Ovary (tissue), 9 donors: ENCODE data around the gene GPAM. TPM values are rescaled to one million over a fixed set of nuclear protein-coding genes. Genes with fewer than 3 reads are reported as not detected.

Experiments
- DNase-seq, 5 donors: peaks; one replicate each; pipeline ENCODE4 v3.0.0-alpha.2; 2019 to 2020
- H3K27ac ChIP-seq, 2 donors: fragments of 200-600 bp; one replicate each; pipeline versions ENCODE4 v1.5.1 to v1.8.0; 2019 to 2022
- H3K27me3 ChIP-seq: fragments of 200-600 bp; one replicate; pipeline ENCODE4 v1.8.0; 2022
- H3K36me3 ChIP-seq: fragments of 200-600 bp; sonication (generic); one replicate; pipeline ENCODE4 v1.5.1; 2019
- H3K4me1 ChIP-seq: one replicate; pipeline ENCODE4 v1.8.1; 2013; ENCODE audit warnings: mild to moderate bottlenecking, moderate library complexity; ENCODE audit not compliant: insufficient read depth
- H3K4me3 ChIP-seq: fragments of 200-600 bp; sonication (generic); one replicate; pipeline ENCODE4 v1.5.1; 2017
- H3K9me3 ChIP-seq, 2 donors: fragments of 200-600 bp in 1 of 2; sonication (generic) in 1 of 2; one replicate each; pipeline versions ENCODE4 v1.5.1 to v1.8.1; 2013 to 2019; ENCODE audit warnings: mild to moderate bottlenecking in 1 of 2, moderate library complexity in 1 of 2
- CTCF ChIP-seq, 3 donors: fragments of 450-650 bp in 2 of 3; fragments of 200-600 bp in 1 of 3; IDR thresholded peaks; one replicate each; pipeline versions ENCODE4 v1.5.1 to v1.8.0; 2016 to 2022; ENCODE audit warnings: antibody characterized with exemption in 3 of 3, mild to moderate bottlenecking in 1 of 3
- EP300 ChIP-seq: sonication (generic); formaldehyde crosslinking; IDR thresholded peaks from one replicate; pipeline ENCODE4 v1.6.1; 2017; ENCODE audit warnings: antibody characterized with exemption
- POLR2A ChIP-seq: fragments of 450-650 bp; IDR thresholded peaks from one replicate; pipeline ENCODE4 v1.6.1; 2017; ENCODE audit warnings: antibody characterized with exemption, mild to moderate bottlenecking, moderate library complexity
- WGBS, 3 donors: extraction: QIAGEN DNeasy Blood & Tissue Kit in 1 of 3; methylation state at CpG; one replicate each; pipeline versions ENCODE4 v1.1.5 to v1.1.7; 2013 to 2017; 5-methylcytosine and 5-hydroxymethylcytosine counted together
- intact Hi-C, 4 donors: fragments of 100-400 bp; cut with DNase I; formaldehyde crosslinking; loops; one replicate each; pipeline versions ENCODE4 v1.11.0 to v1.15.1; 2022 to 2023
- polyA plus RNA-seq, 2 donors: library from polyadenylated mRNA; stranded (reverse); fragments of 200-250 nt in 1 of 2; fragments of 350-450 nt in 1 of 2; fragmentation: Illumina TruSeq in 1 of 2; extraction: RNeasy Lipid Tissue Mini Kit (QIAGEN cat#74804) in 1 of 2; gene quantifications; one replicate each; pipeline ENCODE4 v1.2.3, GENCODE V29; 2013 to 2014
- total RNA-seq, 7 donors: library from RNA; depleted of rRNA in 2 of 7; stranded (reverse); fragments of >200 nt in 2 of 7; fragmentation: NEBNext Ultra II Directional in 3 of 7; extraction: Animal tissue kit (Norgen Biotek cat#: 25700) in 3 of 7; gene quantifications; one replicate each; pipeline versions ENCODE4 v1.1.0 to v1.2.4, GENCODE V29; 2016 to 2023
- donor health status: DM: no; HTN: no; CAD: no; lungs with moderate emphysema.
- donor health status: DM: no; HTN: no; CAD: no.
- donor health status: Bipolar disorder and iron deficiency.
- donor health status: DM: yes; HTN: yes; CAD: no.
- donor health status: DM: no; HTN: no; CAD: no.
- donor health status: DM: yes; HTN: yes; CAD: no.

The GPAM gene
- total and polyA plus RNA-seq, 9 donors, result 3.3 to 22.1 (median 8.7) TPM

GRCh38 chr10:112216966-112217365, 33.4 kb upstream of the GPAM start:
- no peaks in the 10 kb centered on the region for H3K27me3 ChIP-seq
- no peak overlapping the region for H3K4me3 ChIP-seq
- no peak for DNase-seq
- no peaks in the 10 kb centered on the region for H3K4me1 ChIP-seq
- WGBS, 3 donors, result 84 to 89% (median 85%) methylated on average over 5 of the region's 5 CpGs
- intact Hi-C loops, result no loop called here
- no peak overlapping the region for H3K27ac ChIP-seq
- TF ChIP-seq EP300 (no peak), POLR2A (no peak), CTCF (IDR thresholded peaks at IDR 0.05) (no peak)
- no peaks in the 10 kb centered on the region for H3K36me3 ChIP-seq
- no peaks in the 10 kb centered on the region for H3K9me3 ChIP-seq

GRCh38 chr10:112216151-112216550, 32.6 kb upstream of the GPAM start:
- DNase-seq, result no peak
- intact Hi-C loops, result no loop called here
- WGBS, 3 donors, result 73 to 85% (median 76%) methylated on average over 2 of the region's 2 CpGs
- no peak for TF ChIP-seq EP300
- no peak for TF ChIP-seq CTCF (IDR thresholded peaks at IDR 0.05)
- no peak for TF ChIP-seq POLR2A
- Histone ChIP-seq H3K4me3 (no peak overlapping the region), H3K27me3 (no peaks in the 10 kb centered on the region), H3K36me3 (no peaks in the 10 kb centered on the region), H3K4me1 (no peaks in the 10 kb centered on the region), H3K9me3 (no peaks in the 10 kb centered on the region), H3K27ac (no peak overlapping the region)

GRCh38 chr10:112215342-112215774, 31.8 kb upstream of the GPAM start:
- Histone ChIP-seq H3K9me3 (no peaks in the 10 kb centered on the region), H3K4me1 (no peaks in the 10 kb centered on the region), H3K27ac (no peak overlapping the region), H3K36me3 (no peaks in the 10 kb centered on the region), H3K4me3 (no peak overlapping the region), H3K27me3 (no peaks in the 10 kb centered on the region)
- intact Hi-C loops, result no loop called here
- TF ChIP-seq POLR2A (no peak), CTCF (IDR thresholded peaks at IDR 0.05) (no peak), EP300 (no peak)
- 14 to 27% (median 21%) methylated on average over 8 of the region's 8 CpGs for WGBS, 3 donors
- no peak for DNase-seq

- Histone ChIP-seq H3K4me3 (no peak overlapping the region), H3K4me1 (no peaks in the 10 kb centered on the region), H3K36me3 (no peaks in the 10 kb centered on the region), H3K27ac (no peak overlapping the region), H3K9me3 (no peaks in the 10 kb centered on the region), H3K27me3 (no peaks in the 10 kb centered on the region)
- intact Hi-C loops, result no loop called here
- 66 to 77% (median 73%) methylated on average over 8 of the region's 8 CpGs for WGBS, 3 donors
- TF ChIP-seq EP300, result no peak
- TF ChIP-seq CTCF (IDR thresholded peaks at IDR 0.05), result no peak
- no peak for TF ChIP-seq POLR2A
- no peak for DNase-seq
These were observed 30.8 kb upstream of the GPAM start for GRCh38 chr10:112214298-112214926.
